GM12872 (cell line): ENCODE measurements around the gene MYH6.

Experiments used
- CTCF ChIP-seq: IDR thresholded peaks from 3 replicates; pipeline ENCODE4 v1.5.1; 2011; ENCODE audit warnings: low read depth, mild to moderate bottlenecking, low read length, moderate library complexity; ENCODE audit not compliant: insufficient read depth

MYH6 gene

GRCh38 chr14:23349156-23349845, 58.8 kb downstream of the MYH6 start:
- TF ChIP-seq CTCF: no peak

GRCh38 chr14:23348297-23348655, 59.8 kb downstream of the MYH6 start:
- TF ChIP-seq CTCF: no peak

GRCh38 chr14:23347406-23348296, 60.4 kb downstream of the MYH6 start:
- no peak for TF ChIP-seq CTCF

- no peak for TF ChIP-seq CTCF
These were observed 61.2 kb downstream of the MYH6 start for GRCh38 chr14:23346693-23347405.

GRCh38 chr14:23345987-23346692, 61.9 kb downstream of the MYH6 start:
- TF ChIP-seq CTCF: no peak

- no peak for TF ChIP-seq CTCF
These were observed 63.6 kb downstream of the MYH6 start for GRCh38 chr14:23344481-23344880.
